Ovary (tissue), 3 donors: ENCODE data around the gene RNF5.

Experiments used
- EP300 ChIP-seq: sonication (generic); formaldehyde crosslinking; IDR thresholded peaks from one replicate; pipeline ENCODE4 v1.6.1; 2017; ENCODE audit warnings: antibody characterized with exemption
- POLR2A ChIP-seq: fragments of 450-650 bp; IDR thresholded peaks from one replicate; pipeline ENCODE4 v1.6.1; 2017; ENCODE audit warnings: antibody characterized with exemption, mild to moderate bottlenecking, moderate library complexity
- TF ChIP-seq, protein P1 (sequence below), 3 donors: fragments of 450-650 bp in 2 of 3; fragments of 200-600 bp in 1 of 3; IDR thresholded peaks; one replicate each; pipeline versions ENCODE4 v1.5.1 to v1.8.0; 2016 to 2022; ENCODE audit warnings: antibody characterized with exemption in 3 of 3, mild to moderate bottlenecking in 1 of 3
- donor health status: DM: no; HTN: no; CAD: no.

DNA sequence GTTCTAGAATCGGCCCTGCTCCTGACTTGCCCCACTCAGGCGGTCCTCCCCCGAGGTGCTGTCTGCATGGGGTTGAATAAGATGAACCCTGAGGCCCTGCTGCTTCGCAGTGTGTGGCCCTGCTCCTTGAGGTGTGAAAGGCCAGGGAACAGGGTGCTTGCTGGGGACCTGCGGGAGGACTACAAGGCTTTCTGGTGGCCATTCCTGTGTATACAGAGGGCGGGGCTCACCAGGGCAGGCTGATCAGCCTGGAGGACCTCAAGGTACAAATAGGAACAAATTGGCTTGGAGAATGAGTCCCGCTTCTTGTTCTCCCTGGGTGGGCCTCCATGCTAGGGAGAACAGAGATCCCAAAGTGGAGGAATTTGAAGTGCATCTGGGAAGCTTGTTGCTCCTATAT, 40.0 kb downstream of the RNF5 start:
- TF ChIP-seq, protein P1, sequence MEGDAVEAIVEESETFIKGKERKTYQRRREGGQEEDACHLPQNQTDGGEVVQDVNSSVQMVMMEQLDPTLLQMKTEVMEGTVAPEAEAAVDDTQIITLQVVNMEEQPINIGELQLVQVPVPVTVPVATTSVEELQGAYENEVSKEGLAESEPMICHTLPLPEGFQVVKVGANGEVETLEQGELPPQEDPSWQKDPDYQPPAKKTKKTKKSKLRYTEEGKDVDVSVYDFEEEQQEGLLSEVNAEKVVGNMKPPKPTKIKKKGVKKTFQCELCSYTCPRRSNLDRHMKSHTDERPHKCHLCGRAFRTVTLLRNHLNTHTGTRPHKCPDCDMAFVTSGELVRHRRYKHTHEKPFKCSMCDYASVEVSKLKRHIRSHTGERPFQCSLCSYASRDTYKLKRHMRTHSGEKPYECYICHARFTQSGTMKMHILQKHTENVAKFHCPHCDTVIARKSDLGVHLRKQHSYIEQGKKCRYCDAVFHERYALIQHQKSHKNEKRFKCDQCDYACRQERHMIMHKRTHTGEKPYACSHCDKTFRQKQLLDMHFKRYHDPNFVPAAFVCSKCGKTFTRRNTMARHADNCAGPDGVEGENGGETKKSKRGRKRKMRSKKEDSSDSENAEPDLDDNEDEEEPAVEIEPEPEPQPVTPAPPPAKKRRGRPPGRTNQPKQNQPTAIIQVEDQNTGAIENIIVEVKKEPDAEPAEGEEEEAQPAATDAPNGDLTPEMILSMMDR (IDR thresholded peaks at IDR 0.05) = no peak
- no peak for TF ChIP-seq POLR2A
- TF ChIP-seq EP300 = no peak
